PC-3 (cell line): Measurements from ENCODE around the gene ATP1A4.
"Not testable (repeated sequence)": the region's sequence is repeated elsewhere in the genome, so short reads cannot be mapped to it uniquely, and the experiment has no call there.

ENCODE experiments used
- CTCF ChIP-seq: fragments of 300-600 bp; sonication (generic); conservative IDR thresholded peaks from 2 replicates; pipeline ENCODE4 v1.5.1; 2017; ENCODE audit warnings: antibody characterized with exemption, low read depth, mild to moderate bottlenecking, low read length
- EZH2phosphoT487 ChIP-seq: fragments of 300-600 bp; sonication (generic); IDR thresholded peaks from 2 replicates; pipeline ENCODE4 v1.6.1; 2018; ENCODE audit warnings: mild to moderate bottlenecking, antibody characterized with exemption, low read length, borderline replicate concordance

- TF ChIP-seq EZH2phosphoT487, CTCF: not testable (repeated sequence)
These were observed 39.9 kb upstream of the ATP1A4 start for GRCh38 chr1:160111462-160111861.
